SK-N-SH (cell line): ENCODE measurements around the gene AGFG1. TPM values are rescaled to one million over a fixed set of nuclear protein-coding genes. Genes with fewer than 3 reads are reported as not detected.

ENCODE experiments used
- CTCF ChIA-PET: fragments of 300-600, 350-600 bp; formaldehyde crosslinking; extraction: SDS; loops from one replicate; lab custom pipeline; 2021; lab: Yijun Ruan, JAX
- POLR2A ChIA-PET: fragments of 350-600 bp; sonication (Branson Sonifier 250); formaldehyde crosslinking; extraction: SDS; loops from one replicate; lab custom pipeline; 2020; ENCODE audit warnings: antibody characterized with exemption, inconsistent platforms; lab: Yijun Ruan, JAX
- DNase-seq: peaks from one replicate; pipeline ENCODE4 v3.0.0; 2012
- H2AFZ ChIP-seq: fragments of 200-600 bp; sonication (generic); 2 replicates; pipeline ENCODE4 v1.8.1; 2016; ENCODE audit warnings: antibody characterized with exemption, mild to moderate bottlenecking, low read depth
- H3F3A ChIP-seq: fragments of 200-600 bp; sonication (generic); replicated peaks from 2 replicates; pipeline ENCODE3; 2016; ENCODE audit warnings: antibody characterized with exemption, mild to moderate bottlenecking; ENCODE audit not compliant: insufficient read depth
- H3K27ac ChIP-seq, 2 experiments: fragments of 200-500 bp in 1 of 2; fragments of 200-600 bp in 1 of 2; sonication (Bioruptor generic) in 1 of 2; sonication (generic), shearing (Covaris generic) in 1 of 2; 2 replicates each; pipeline versions ENCODE4 v1.5.1 to v1.6.1; 2014 to 2016; ENCODE audit warnings: low read depth in 2 of 2, inconsistent platforms in 1 of 2, low read length in 1 of 2, mild to moderate bottlenecking in 1 of 2, mixed read lengths in 1 of 2
- H3K27me3 ChIP-seq: fragments of 200-600 bp; sonication (generic), shearing (Covaris generic); 2 replicates; pipeline ENCODE4 v1.6.1; 2016; ENCODE audit warnings: mixed run types; ENCODE audit not compliant: insufficient read depth
- H3K36me3 ChIP-seq, 2 experiments: fragments of 200-500 bp in 1 of 2; fragments of 200-600 bp in 1 of 2; sonication (Bioruptor generic) in 1 of 2; sonication (generic) in 1 of 2; replicated peaks in 1 of 2; 2 replicates each; pipeline versions ENCODE3 to v1.5.1; 2014 to 2016; ENCODE audit warnings: low read length in 1 of 2, mild to moderate bottlenecking in 1 of 2; ENCODE audit not compliant: insufficient read depth in 2 of 2, control insufficient read depth in 1 of 2
- H3K4me1 ChIP-seq, 2 experiments: fragments of 200-500 bp in 1 of 2; fragments of 200-600 bp in 1 of 2; sonication (Bioruptor generic) in 1 of 2; sonication (generic), shearing (Covaris generic) in 1 of 2; 2 replicates each; pipeline versions ENCODE4 v1.5.1 to v1.6.1; 2014 to 2016; ENCODE audit warnings: low read depth in 1 of 2, low read length in 1 of 2, mixed run types in 1 of 2; ENCODE audit not compliant: insufficient read depth in 2 of 2, control insufficient read depth in 1 of 2
- H3K4me2 ChIP-seq: fragments of 200-600 bp; sonication (generic), shearing (Covaris generic); 2 replicates; pipeline ENCODE4 v1.6.1; 2017; ENCODE audit warnings: mixed run types
- H3K4me3 ChIP-seq, 2 experiments: fragments of 200-500 bp in 1 of 2; fragments of 200-600 bp in 1 of 2; sonication (Bioruptor generic) in 1 of 2; sonication (generic), shearing (Covaris generic) in 1 of 2; 2 replicates each; pipeline versions ENCODE4 v1.5.1 to v1.8.1; 2014 to 2016; ENCODE audit warnings: low read depth in 2 of 2, inconsistent platforms in 1 of 2, low read length in 1 of 2, mild to moderate bottlenecking in 1 of 2, mixed read lengths in 1 of 2, moderate library complexity in 1 of 2
- H3K79me2 ChIP-seq: fragments of 200-600 bp; sonication (generic); 2 replicates; pipeline ENCODE4 v1.8.1; 2017; ENCODE audit warnings: mild to moderate bottlenecking; ENCODE audit not compliant: insufficient read depth
- H3K9ac ChIP-seq: fragments of 200-600 bp; sonication (generic); 2 replicates; pipeline ENCODE4 v1.6.1; 2017; ENCODE audit warnings: mixed run types
- H3K9me2 ChIP-seq: fragments of 200-600 bp; sonication (generic); 2 replicates; pipeline ENCODE4 v1.6.1; 2017; ENCODE audit warnings: mixed run types
- H3K9me3 ChIP-seq: fragments of 200-600 bp; sonication (generic); 2 replicates; pipeline ENCODE4 v1.6.1; 2017; ENCODE audit warnings: mixed run types, mild to moderate bottlenecking, moderate library complexity
- H4K20me1 ChIP-seq: fragments of 200-600 bp; sonication (generic); 2 replicates; pipeline ENCODE4 v1.6.1; 2017; ENCODE audit warnings: mild to moderate bottlenecking, mixed run types; ENCODE audit not compliant: insufficient read depth
- CTCF ChIP-seq: fragments of 200-600 bp; sonication (generic); IDR thresholded peaks from 2 replicates; pipeline ENCODE4 v1.6.1; 2017; ENCODE audit warnings: antibody characterized with exemption, mild to moderate bottlenecking, moderate library complexity
- FOSL2 ChIP-seq: IDR thresholded peaks from 2 replicates; pipeline ENCODE4 v1.4.0; 2012; ENCODE audit warnings: low read depth, mild to moderate bottlenecking, moderate library complexity, borderline replicate concordance
- FOXJ3 ChIP-seq: sonication (generic); formaldehyde crosslinking; IDR thresholded peaks from 2 replicates; pipeline ENCODE4 v1.5.1; 2020; ENCODE audit warnings: mild to moderate bottlenecking, missing genetic modification reagents
- IRF3 ChIP-seq: fragments of 150-350 bp; IDR thresholded peaks from 2 replicates; pipeline ENCODE4 v1.6.1; 2016; ENCODE audit warnings: mild to moderate bottlenecking, low read depth, low read length
- JUND ChIP-seq: IDR thresholded peaks from 2 replicates; pipeline ENCODE4 v1.4.0; 2012
- NFIC ChIP-seq: IDR thresholded peaks from 2 replicates; pipeline ENCODE4 v1.4.0; 2012; ENCODE audit warnings: borderline replicate concordance
- NRF1 ChIP-seq: IDR thresholded peaks from 2 replicates; pipeline ENCODE4 v1.6.1; 2012; ENCODE audit warnings: low read depth, mild to moderate bottlenecking, low read length
- RCOR1 ChIP-seq: fragments of 150-350 bp; IDR thresholded peaks from 2 replicates; pipeline ENCODE4 v1.6.1; 2017; ENCODE audit warnings: antibody characterized with exemption, low read length
- RXRA ChIP-seq: IDR thresholded peaks from 2 replicates; pipeline ENCODE4 v1.4.0; 2012; ENCODE audit warnings: low read depth, mild to moderate bottlenecking, borderline replicate concordance
- TAF1 ChIP-seq: IDR thresholded peaks from 2 replicates; pipeline ENCODE4 v1.6.1; 2012; ENCODE audit warnings: low read depth, mild to moderate bottlenecking, low read length, moderate library complexity, borderline replicate concordance
- USF2 ChIP-seq: fragments of 150-350 bp; IDR thresholded peaks from 2 replicates; pipeline ENCODE4 v1.6.1; 2017; ENCODE audit warnings: antibody characterized with exemption, low read length, low read depth, borderline replicate concordance
- YY1 ChIP-seq: IDR thresholded peaks from 2 replicates; pipeline ENCODE4 v1.4.0; 2012; ENCODE audit warnings: low read depth, mild to moderate bottlenecking
- ZBTB33 ChIP-seq: IDR thresholded peaks from 2 replicates; pipeline ENCODE4 v1.4.0; 2012; ENCODE audit warnings: low read depth, borderline replicate concordance
- WGBS: methylation state at CpG from one replicate; pipeline ENCODE4 v1.1.6; 2017; ENCODE audit warnings: low lambda C conversion rate; 5-methylcytosine and 5-hydroxymethylcytosine counted together
- polyA plus RNA-seq, 3 experiments: library from polyadenylated mRNA; depleted of rRNA; stranded (reverse); fragments of >200 nt; gene quantifications; 2 replicates each; pipeline ENCODE4 v1.2.3, GENCODE V29; 2012

AGFG1 gene
- polyA plus RNA-seq, 1 of the 3 experiments (the other 2 are of a cell fraction), result 42.3 TPM

GRCh38 chr2:227504700-227505099 lies 32.7 kb downstream of the AGFG1 start (continued):
- no peak for TF ChIP-seq NFIC
- no peak for TF ChIP-seq RCOR1
- TF ChIP-seq JUND, result no peak

DNA sequence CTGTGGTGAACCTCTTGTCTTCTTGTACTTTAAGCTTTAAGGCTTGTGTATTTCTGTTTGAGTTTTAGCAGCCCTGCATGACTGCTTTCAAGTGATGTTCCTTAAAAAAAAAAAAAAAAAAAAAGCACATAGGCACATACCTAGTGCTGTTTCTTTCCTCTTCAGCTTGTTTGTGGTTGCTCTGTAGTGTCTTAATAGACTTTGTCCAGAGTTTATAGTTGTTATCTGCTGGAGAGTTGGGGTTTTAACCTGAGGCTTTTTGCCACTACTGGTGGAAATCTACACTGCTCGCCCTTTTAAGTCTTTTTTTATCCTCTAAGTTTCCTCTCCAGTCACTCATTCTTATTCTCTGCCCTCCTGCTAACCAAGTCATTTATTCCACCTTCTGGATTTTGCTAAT lies 34.5 kb downstream of the AGFG1 start:
- Histone ChIP-seq H3K4me3 (no peak overlapping the region), H3K79me2 (peaks cover 99% of the 10 kb centered on the region), H3K9ac (no peak overlapping the region), H3K4me1 (peaks cover 26 to 34% of the 10 kb centered on the region in 2 experiments), H3F3A (peaks cover 26% of the 10 kb centered on the region), H4K20me1 (peaks cover 92% of the 10 kb centered on the region), H2AFZ (no peak overlapping the region), H3K9me3 (no peaks in the 10 kb centered on the region), H3K36me3 (peaks cover 0 to 7% of the 10 kb centered on the region in 2 experiments), H3K27me3 (no peaks in the 10 kb centered on the region), H3K4me2 (no peak overlapping the region), H3K9me2 (no peaks in the 10 kb centered on the region), H3K27ac (no peak overlapping the region)
- POLR2A ChIA-PET, result no interaction called here
- no peak for DNase-seq
- TF ChIP-seq ZBTB33, result no peak
- TF ChIP-seq IRF3, result no peak
- 76% methylated on average over 1 of the region's 1 CpG for WGBS
- CTCF ChIA-PET, result interaction anchor here (1.0 kb wide), 1 partner anchor 33 kb away, joined by 4 read pairs; no protein-coding TSS in a partner anchor

GRCh38 chr2:227507963-227508362 lies 36.0 kb downstream of the AGFG1 start:
- no peak overlapping the region for H3K4me2 ChIP-seq
- H3K79me2 ChIP-seq, result peaks cover 99% of the 10 kb centered on the region
- no peaks in the 10 kb centered on the region for H3K9me2 ChIP-seq
- 88% methylated on average over 2 of the region's 2 CpGs for WGBS
- peaks cover 92% of the 10 kb centered on the region for H4K20me1 ChIP-seq
- CTCF ChIA-PET, result interaction anchor here (0.6 to 1.4 kb wide), 3 partner anchors 33 to 168 kb away, joined by 3 to 4 read pairs (median 3); no protein-coding TSS in a partner anchor
- no peak overlapping the region for H3K27ac ChIP-seq
- DNase-seq, result no peak
- no peaks in the 10 kb centered on the region for H3K9me3 ChIP-seq
- no peak for TF ChIP-seq FOSL2
- TF ChIP-seq NFIC, result no peak
- no peak for TF ChIP-seq CTCF
- TF ChIP-seq ZBTB33, result no peak
- no peak for TF ChIP-seq USF2
- no peak for TF ChIP-seq NRF1
- TF ChIP-seq RXRA, result no peak
- TF ChIP-seq FOXJ3 (CRISPR knock-in tag), result no peak
- TF ChIP-seq RCOR1, result no peak
- no peak for TF ChIP-seq YY1
- TF ChIP-seq TAF1, result no peak
- TF ChIP-seq, all 33 proteins: peak for 0
- Histone ChIP-seq H3K4me3 (no peak overlapping the region), H3K9ac (no peak overlapping the region), H2AFZ (no peak overlapping the region), H3K4me1 (peaks cover 29 to 37% of the 10 kb centered on the region in 2 experiments), H3K36me3 (peaks cover 0 to 3% of the 10 kb centered on the region in 2 experiments), H3K27me3 (no peaks in the 10 kb centered on the region), H3F3A (peaks cover 17% of the 10 kb centered on the region)
- POLR2A ChIA-PET, result no interaction called here
